T-cell (primary cell): ENCODE measurements around the gene PPP1R17. TPM values are rescaled to one million over a fixed set of nuclear protein-coding genes. Genes with fewer than 3 reads are reported as not detected.

ENCODE experiments used
- ATAC-seq, 4 experiments: fragments of 200-7000 bp in 3 of 4; fragments of 150-1000 bp in 1 of 4; cut with Tn5 transposase; replicated peaks in 1 of 4; 1 replicate in 3 of 4; 2 replicates in 1 of 4; pipeline ENCODE4 v1.10.0; 2021; ENCODE audit warnings: moderate library complexity in 3 of 4, mild to moderate bottlenecking in 2 of 4, moderate number of reproducible peaks in 1 of 4
- CTCF ChIA-PET, 2 donors: fragments of 300-600 bp; sonication (Branson Sonifier 250); formaldehyde crosslinking; loops; one replicate each; lab custom pipeline; 2022; ENCODE audit warnings: antibody characterized with exemption in 2 of 2; lab: Charles Lee
- POLR2A ChIA-PET, 2 donors: fragments of 300-600 bp; sonication (Branson Sonifier 250); formaldehyde crosslinking; loops; one replicate each; lab custom pipeline; 2022; ENCODE audit warnings: antibody characterized with exemption in 2 of 2; lab: Charles Lee
- DNase-seq, 35 experiments: peaks; one replicate each; pipeline versions ENCODE4 v3.0.0 to v3.0.0-alpha.2; 2013 to 2023
- H3K27ac ChIP-seq: one replicate; pipeline ENCODE4 v1.5.1; 2013; ENCODE audit warnings: low read length
- H3K27me3 ChIP-seq, 2 experiments: replicated peaks in 1 of 2; 1 replicate in 1 of 2; 2 replicates in 1 of 2; pipeline versions ENCODE4 v1.6.1 to v1.7.0; 2013; ENCODE audit warnings: low read length in 1 of 2, mixed read lengths in 1 of 2; ENCODE audit not compliant: control insufficient read depth in 2 of 2, insufficient read depth in 2 of 2; ENCODE audit errors: extremely low read depth in 1 of 2
- H3K36me3 ChIP-seq, 2 donors: 1 replicate in 1 of 2; 2 replicates in 1 of 2; pipeline versions ENCODE4 v1.6.1 to v1.7.0; 2013; ENCODE audit warnings: low read length in 1 of 2; ENCODE audit not compliant: control insufficient read depth in 2 of 2, insufficient read depth in 1 of 2; ENCODE audit errors: extremely low read depth in 1 of 2
- H3K4me1 ChIP-seq, 2 experiments: 1 replicate in 1 of 2; 2 replicates in 1 of 2; pipeline versions ENCODE4 v1.6.1 to v1.7.0; 2013; ENCODE audit warnings: low read length in 2 of 2, mixed read lengths in 1 of 2; ENCODE audit not compliant: insufficient read depth in 2 of 2, control insufficient read depth in 1 of 2; ENCODE audit errors: extremely low read depth in 1 of 2
- H3K4me3 ChIP-seq, 2 donors: 1 replicate in 1 of 2; 2 replicates in 1 of 2; pipeline versions ENCODE4 v1.5.1 to v1.7.0; 2013; ENCODE audit warnings: mild to moderate bottlenecking in 2 of 2, low read length in 1 of 2, moderate library complexity in 1 of 2; ENCODE audit not compliant: control insufficient read depth in 1 of 2; ENCODE audit errors: extremely low read depth in 1 of 2
- H3K9me3 ChIP-seq: 2 replicates; pipeline ENCODE4 v1.7.0; 2013
- H3K27ac Mint-ChIP-seq, 2 donors: one replicate each; pipeline ENCODE4 v1.8.0; 2020 to 2021; ENCODE audit warnings: mild to moderate bottlenecking in 2 of 2, mixed read lengths in 2 of 2
- H3K27me3 Mint-ChIP-seq, 2 donors: one replicate each; pipeline ENCODE4 v1.8.0; 2021 to 2022; ENCODE audit warnings: mixed read lengths in 2 of 2
- H3K36me3 Mint-ChIP-seq: one replicate; pipeline ENCODE4 v1.8.0; 2021; ENCODE audit warnings: mixed read lengths
- H3K4me1 Mint-ChIP-seq, 3 donors: one replicate each; pipeline ENCODE4 v1.8.0; 2020 to 2022; ENCODE audit warnings: mixed read lengths in 3 of 3, mild to moderate bottlenecking in 1 of 3
- H3K4me3 Mint-ChIP-seq, 3 donors: one replicate each; pipeline ENCODE4 v1.8.0; 2020 to 2022; ENCODE audit warnings: mild to moderate bottlenecking in 3 of 3, mixed read lengths in 3 of 3, moderate library complexity in 3 of 3
- H3K9me3 Mint-ChIP-seq, 3 donors: one replicate each; pipeline ENCODE4 v1.8.0; 2020 to 2022; ENCODE audit warnings: mixed read lengths in 3 of 3
- WGBS: methylation state at CpG from one replicate; pipeline ENCODE4 v1.1.5; 2013; ENCODE audit warnings: missing lambda C conversion rate; ENCODE audit not compliant: insufficient coverage; 5-methylcytosine and 5-hydroxymethylcytosine counted together
- total RNA-seq, 35 experiments: library from RNA in 6 of 35; stranded (reverse) in 6 of 35; fragments of 120-200 nt in 1 of 35; gene quantifications; one replicate each; pipeline versions ENCODE4 v1.2.1 to v1.2.4 and lab custom pipeline; 2013 to 2026

PPP1R17 gene
- total RNA-seq, 5 donors from 2014 or later (not counting 1 experiment from before 2014, with no cell fraction given): not detected

GRCh38 chr7:31710171-31710570, 23.2 kb downstream of the PPP1R17 start:
- ChIA-PET CTCF (no interaction called here), POLR2A (no interaction called here)
- no CpG with 5 or more reads among the region's 1 CpG for WGBS
- no peak for ATAC-seq
- H3K36me3 ChIP-seq: no peaks in the 10 kb centered on the region
- H3K9me3 ChIP-seq: no peaks in the 10 kb centered on the region
- Mint-ChIP-seq H3K27me3 (no peaks in the 10 kb centered on the region), H3K4me1 (no peaks in the 10 kb centered on the region), H3K36me3 (no peaks in the 10 kb centered on the region), H3K9me3 (peaks cover 4 to 11% (median 9%) of the 10 kb centered on the region in 3 donors), H3K27ac (no peak overlapping the region), H3K4me3 (no peak overlapping the region)
- H3K4me3 ChIP-seq: no peak overlapping the region
- no peak for DNase-seq
- H3K27me3 ChIP-seq: no peaks in the 10 kb centered on the region
- H3K27ac ChIP-seq: no peak overlapping the region
- H3K4me1 ChIP-seq: no peaks in the 10 kb centered on the region

GRCh38 chr7:31716355-31716754, 29.3 kb downstream of the PPP1R17 start:
- H3K27me3 Mint-ChIP-seq: no peaks in the 10 kb centered on the region
- H3K4me1 ChIP-seq: no peaks in the 10 kb centered on the region
- ATAC-seq: no peak
- H3K9me3 ChIP-seq: no peaks in the 10 kb centered on the region
- DNase-seq: no peak
- H3K36me3 ChIP-seq: no peaks in the 10 kb centered on the region
- no peaks in the 10 kb centered on the region for H3K27me3 ChIP-seq
- POLR2A ChIA-PET: no interaction called here
- no peak overlapping the region for H3K27ac ChIP-seq
- H3K4me3 ChIP-seq: no peak overlapping the region
- CTCF ChIA-PET: no interaction called here
- no peaks in the 10 kb centered on the region for H3K36me3 Mint-ChIP-seq
- H3K27ac Mint-ChIP-seq: no peak overlapping the region
- no CpG with 5 or more reads among the region's 1 CpG for WGBS
- peaks cover 4 to 9% (median 6%) of the 10 kb centered on the region in 3 donors for H3K9me3 Mint-ChIP-seq
- no peaks in the 10 kb centered on the region for H3K4me1 Mint-ChIP-seq
- H3K4me3 Mint-ChIP-seq: no peak overlapping the region

GRCh38 chr7:31720366-31720765, 33.4 kb downstream of the PPP1R17 start:
- DNase-seq (no peak), ATAC-seq (no peak)
- Mint-ChIP-seq H3K4me1 (no peaks in the 10 kb centered on the region), H3K9me3 (no peaks in the 10 kb centered on the region), H3K27me3 (no peaks in the 10 kb centered on the region), H3K36me3 (no peaks in the 10 kb centered on the region), H3K27ac (no peak overlapping the region), H3K4me3 (no peak overlapping the region)
- POLR2A ChIA-PET: no interaction called here
- Histone ChIP-seq H3K9me3 (no peaks in the 10 kb centered on the region), H3K27me3 (no peaks in the 10 kb centered on the region), H3K4me3 (no peak overlapping the region), H3K4me1 (no peaks in the 10 kb centered on the region), H3K36me3 (no peaks in the 10 kb centered on the region), H3K27ac (no peak overlapping the region)
- 82% methylated on average over 2 of the region's 8 CpGs for WGBS
- CTCF ChIA-PET: no interaction called here

- H3K4me1 ChIP-seq: no peaks in the 10 kb centered on the region
- ATAC-seq: no peak
- H3K36me3 ChIP-seq: no peaks in the 10 kb centered on the region
- H3K4me1 Mint-ChIP-seq: no peaks in the 10 kb centered on the region
- no peaks in the 10 kb centered on the region for H3K9me3 Mint-ChIP-seq
- H3K27ac Mint-ChIP-seq: no peak overlapping the region
- no peak for DNase-seq
- no peaks in the 10 kb centered on the region for H3K27me3 Mint-ChIP-seq
- no peaks in the 10 kb centered on the region for H3K36me3 Mint-ChIP-seq
- no peaks in the 10 kb centered on the region for H3K9me3 ChIP-seq
- no CpG with 5 or more reads among the region's 3 CpGs for WGBS
- H3K27me3 ChIP-seq: no peaks in the 10 kb centered on the region
- no peak overlapping the region for H3K4me3 Mint-ChIP-seq
- no peak overlapping the region for H3K27ac ChIP-seq
- no peak overlapping the region for H3K4me3 ChIP-seq
- ChIA-PET POLR2A (no interaction called here), CTCF (no interaction called here)
These were observed 37.7 kb downstream of the PPP1R17 start for GRCh38 chr7:31724696-31725095.

- POLR2A ChIA-PET: no interaction called here
- H3K36me3 Mint-ChIP-seq: no peaks in the 10 kb centered on the region
- 20% methylated on average over 1 of the region's 3 CpGs for WGBS
These were observed 42.3 kb downstream of the PPP1R17 start for GRCh38 chr7:31729195-31729804.

GRCh38 chr7:31734456-31734855, 47.4 kb downstream of the PPP1R17 start:
- no peak for ATAC-seq
- WGBS: no CpG with 5 or more reads among the region's 5 CpGs
- Mint-ChIP-seq H3K36me3 (no peaks in the 10 kb centered on the region), H3K27ac (no peak overlapping the region), H3K9me3 (peaks cover 0 to 6% (median 0%) of the 10 kb centered on the region in 3 donors), H3K27me3 (peaks cover 0 to 8% of the 10 kb centered on the region in 2 donors), H3K4me1 (no peaks in the 10 kb centered on the region), H3K4me3 (no peak overlapping the region)
- Histone ChIP-seq H3K9me3 (no peaks in the 10 kb centered on the region), H3K27ac (no peak overlapping the region), H3K27me3 (peaks cover 0 to 8% of the 10 kb centered on the region in 2 experiments), H3K36me3 (no peaks in the 10 kb centered on the region), H3K4me3 (no peak overlapping the region), H3K4me1 (no peaks in the 10 kb centered on the region)
- ChIA-PET POLR2A (no interaction called here), CTCF (interaction anchor here in 1 of 2 donors (0.6 kb wide), 1 partner anchor 1044 kb away, joined by 5 read pairs; no protein-coding TSS in a partner anchor)
- no peak for DNase-seq

More at GRCh38 chr7:31729195-31729804, 42.3 kb downstream of the PPP1R17 start:
- Histone ChIP-seq H3K27me3 (peaks cover 0 to 5% of the 10 kb centered on the region in 2 experiments), H3K4me3 (no peak overlapping the region), H3K4me1 (no peaks in the 10 kb centered on the region), H3K36me3 (no peaks in the 10 kb centered on the region), H3K27ac (no peak overlapping the region), H3K9me3 (no peaks in the 10 kb centered on the region)
- Mint-ChIP-seq H3K27me3 (peaks cover 0 to 4% of the 10 kb centered on the region in 2 donors), H3K4me1 (no peaks in the 10 kb centered on the region), H3K27ac (no peak overlapping the region), H3K4me3 (no peak overlapping the region), H3K9me3 (peaks cover 0 to 6% (median 0%) of the 10 kb centered on the region in 3 donors)
- DNase-seq: no peak
- CTCF ChIA-PET: no interaction called here
- ATAC-seq: no peak
